Sigmoid colon (tissue), 4 donors: Measurements from ENCODE around the gene BLOC1S6.

Source experiments
- CTCF ChIP-seq, 4 experiments: fragments of 450-650 bp in 3 of 4; fragments of 200-600 bp in 1 of 4; IDR thresholded peaks; one replicate each; pipeline ENCODE4 v1.5.1; 2016 to 2019; ENCODE audit warnings: antibody characterized with exemption in 4 of 4, mild to moderate bottlenecking in 3 of 4, moderate library complexity in 2 of 4
- EP300 ChIP-seq, 4 donors: sonication (generic); formaldehyde crosslinking; IDR thresholded peaks; one replicate each; pipeline ENCODE4 v1.6.1; 2017; ENCODE audit warnings: antibody characterized with exemption in 4 of 4
- POLR2A ChIP-seq, 2 donors: fragments of 450-650 bp; IDR thresholded peaks; one replicate each; pipeline ENCODE4 v1.6.1; 2016; ENCODE audit warnings: antibody characterized with exemption in 2 of 2, mild to moderate bottlenecking in 2 of 2, moderate library complexity in 2 of 2
- POLR2AphosphoS5 ChIP-seq, 4 donors: sonication (generic); formaldehyde crosslinking; IDR thresholded peaks; one replicate each; pipeline ENCODE4 v1.6.1; 2017; ENCODE audit warnings: antibody characterized with exemption in 4 of 4

GRCh38 chr15:45586601-45587094 is 531 bp upstream of the BLOC1S6 start:
- TF ChIP-seq CTCF (IDR thresholded peaks at IDR 0.05) (no peak), POLR2AphosphoS5 (IDR thresholded peaks at IDR 0.05) (no peak), POLR2A (IDR thresholded peaks at IDR 0.05) (no peak), EP300 (IDR thresholded peaks at IDR 0.05) (no peak)
